ENCODE data around the gene SPIRE2. TPM values are rescaled to one million over a fixed set of nuclear protein-coding genes. Genes with fewer than 3 reads are reported as not detected.

The SPIRE2 gene
- total and polyA plus RNA-seq, 2 of the 13 experiments (the other 11 are each of a cell fraction or from before 2014, with no cell fraction given) = 13.3 to 37.5 TPM

DNA sequence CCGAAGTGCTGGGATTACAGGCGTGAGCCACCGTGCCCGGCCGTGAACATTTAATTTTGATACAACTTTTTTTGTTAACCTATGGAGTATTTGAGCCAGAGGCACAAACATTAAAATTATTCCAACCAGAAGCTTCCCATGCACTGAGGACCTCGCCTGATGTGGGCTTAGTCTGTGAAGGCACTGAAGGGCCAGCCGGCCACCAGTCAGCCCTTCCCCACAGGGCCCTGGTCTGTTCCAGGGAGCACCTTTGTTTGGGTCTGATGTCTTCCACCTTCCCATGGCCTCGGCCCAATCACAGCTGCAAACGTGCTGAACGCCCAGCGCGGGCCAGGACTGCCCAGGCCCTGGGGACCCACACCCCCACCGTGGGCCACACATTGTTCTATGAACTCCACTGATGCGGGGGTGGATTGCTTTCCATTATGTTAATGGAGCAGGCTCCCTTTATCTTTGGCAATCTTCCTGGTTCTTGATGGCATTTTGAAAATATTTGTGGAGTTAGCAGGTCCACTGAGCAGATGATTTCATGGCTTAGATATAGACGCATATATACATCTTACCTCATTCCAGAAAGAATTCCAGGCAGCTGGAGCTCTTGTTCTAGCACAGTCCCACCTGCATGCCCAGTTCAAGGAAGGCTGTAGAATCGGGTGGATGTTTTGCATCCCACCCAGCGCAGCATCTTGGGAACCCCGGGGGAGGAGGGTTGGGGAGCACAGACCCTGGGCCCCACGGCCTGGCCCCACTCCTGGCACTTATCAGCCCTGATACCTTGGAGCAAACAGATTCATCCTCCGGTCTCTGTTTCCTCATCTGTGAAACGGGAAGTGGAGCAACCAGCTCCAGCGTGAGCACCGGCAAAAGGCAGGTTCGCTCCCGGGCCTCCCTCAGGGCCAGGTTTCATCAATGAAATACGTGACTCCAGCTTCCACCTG lies 14.5 kb downstream of the SPIRE2 start (continued):
- no peak for TF ChIP-seq NR2F1 (CRISPR knock-in tag; IDR thresholded peaks at IDR 0.05)
- TF ChIP-seq ZNF678 (CRISPR knock-in tag; IDR thresholded peaks at IDR 0.05) = no peak
- TF ChIP-seq POLR2AphosphoS5 (IDR thresholded peaks at IDR 0.05; ENCODE audit: low read depth, low read length) = peak; percentile 18
- no peak for TF ChIP-seq RARG (CRISPR knock-in tag; IDR thresholded peaks at IDR 0.05; ENCODE audit: low read depth)
- peak; percentile 40; the same call in 1 of the 2 replicates for TF ChIP-seq SPEN (CRISPR knock-in tag; IDR thresholded peaks at IDR 0.05; ENCODE audit: low read depth)
- no peak for TF ChIP-seq ZNF24 (IDR thresholded peaks at IDR 0.05)
- TF ChIP-seq, protein P1, sequence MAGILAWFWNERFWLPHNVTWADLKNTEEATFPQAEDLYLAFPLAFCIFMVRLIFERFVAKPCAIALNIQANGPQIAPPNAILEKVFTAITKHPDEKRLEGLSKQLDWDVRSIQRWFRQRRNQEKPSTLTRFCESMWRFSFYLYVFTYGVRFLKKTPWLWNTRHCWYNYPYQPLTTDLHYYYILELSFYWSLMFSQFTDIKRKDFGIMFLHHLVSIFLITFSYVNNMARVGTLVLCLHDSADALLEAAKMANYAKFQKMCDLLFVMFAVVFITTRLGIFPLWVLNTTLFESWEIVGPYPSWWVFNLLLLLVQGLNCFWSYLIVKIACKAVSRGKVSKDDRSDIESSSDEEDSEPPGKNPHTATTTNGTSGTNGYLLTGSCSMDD (CRISPR knock-in tag; IDR thresholded peaks at IDR 0.05) = no peak
- TF ChIP-seq, protein P2, sequence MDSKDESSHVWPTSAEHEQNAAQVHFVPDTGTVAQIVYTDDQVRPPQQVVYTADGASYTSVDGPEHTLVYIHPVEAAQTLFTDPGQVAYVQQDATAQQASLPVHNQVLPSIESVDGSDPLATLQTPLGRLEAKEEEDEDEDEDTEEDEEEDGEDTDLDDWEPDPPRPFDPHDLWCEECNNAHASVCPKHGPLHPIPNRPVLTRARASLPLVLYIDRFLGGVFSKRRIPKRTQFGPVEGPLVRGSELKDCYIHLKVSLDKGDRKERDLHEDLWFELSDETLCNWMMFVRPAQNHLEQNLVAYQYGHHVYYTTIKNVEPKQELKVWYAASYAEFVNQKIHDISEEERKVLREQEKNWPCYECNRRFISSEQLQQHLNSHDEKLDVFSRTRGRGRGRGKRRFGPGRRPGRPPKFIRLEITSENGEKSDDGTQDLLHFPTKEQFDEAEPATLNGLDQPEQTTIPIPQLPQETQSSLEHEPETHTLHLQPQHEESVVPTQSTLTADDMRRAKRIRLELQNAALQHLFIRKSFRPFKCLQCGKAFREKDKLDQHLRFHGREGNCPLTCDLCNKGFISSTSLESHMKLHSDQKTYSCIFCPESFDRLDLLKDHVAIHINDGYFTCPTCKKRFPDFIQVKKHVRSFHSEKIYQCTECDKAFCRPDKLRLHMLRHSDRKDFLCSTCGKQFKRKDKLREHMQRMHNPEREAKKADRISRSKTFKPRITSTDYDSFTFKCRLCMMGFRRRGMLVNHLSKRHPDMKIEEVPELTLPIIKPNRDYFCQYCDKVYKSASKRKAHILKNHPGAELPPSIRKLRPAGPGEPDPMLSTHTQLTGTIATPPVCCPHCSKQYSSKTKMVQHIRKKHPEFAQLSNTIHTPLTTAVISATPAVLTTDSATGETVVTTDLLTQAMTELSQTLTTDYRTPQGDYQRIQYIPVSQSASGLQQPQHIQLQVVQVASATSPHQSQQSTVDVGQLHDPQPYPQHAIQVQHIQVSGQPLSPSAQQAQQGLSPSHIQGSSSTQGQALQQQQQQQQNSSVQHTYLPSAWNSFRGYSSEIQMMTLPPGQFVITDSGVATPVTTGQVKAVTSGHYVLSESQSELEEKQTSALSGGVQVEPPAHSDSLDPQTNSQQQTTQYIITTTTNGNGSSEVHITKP (CRISPR knock-in tag; IDR thresholded peaks at IDR 0.05; ENCODE audit: low read depth) = 0 out of 2 replicates have a peak, but pooled peaks have one; percentile 19
- no peak for TF ChIP-seq ZNF552 (CRISPR knock-in tag; IDR thresholded peaks at IDR 0.05; ENCODE audit: borderline replicate concordance)
- TF ChIP-seq KLF9 (CRISPR knock-in tag; IDR thresholded peaks at IDR 0.05; ENCODE audit: low read depth) = no peak
- TF ChIP-seq, protein P3, sequence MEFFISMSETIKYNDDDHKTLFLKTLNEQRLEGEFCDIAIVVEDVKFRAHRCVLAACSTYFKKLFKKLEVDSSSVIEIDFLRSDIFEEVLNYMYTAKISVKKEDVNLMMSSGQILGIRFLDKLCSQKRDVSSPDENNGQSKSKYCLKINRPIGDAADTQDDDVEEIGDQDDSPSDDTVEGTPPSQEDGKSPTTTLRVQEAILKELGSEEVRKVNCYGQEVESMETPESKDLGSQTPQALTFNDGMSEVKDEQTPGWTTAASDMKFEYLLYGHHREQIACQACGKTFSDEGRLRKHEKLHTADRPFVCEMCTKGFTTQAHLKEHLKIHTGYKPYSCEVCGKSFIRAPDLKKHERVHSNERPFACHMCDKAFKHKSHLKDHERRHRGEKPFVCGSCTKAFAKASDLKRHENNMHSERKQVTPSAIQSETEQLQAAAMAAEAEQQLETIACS (CRISPR knock-in tag; IDR thresholded peaks at IDR 0.05) = no peak
- no peak for TF ChIP-seq ZNF256 (CRISPR knock-in tag; conservative IDR thresholded peaks at IDR 0.05)
- no peak for TF ChIP-seq SRSF1 (optimal IDR thresholded peaks at IDR 0.05; ENCODE audit: low read depth, low read length)
- TF ChIP-seq, protein P4, sequence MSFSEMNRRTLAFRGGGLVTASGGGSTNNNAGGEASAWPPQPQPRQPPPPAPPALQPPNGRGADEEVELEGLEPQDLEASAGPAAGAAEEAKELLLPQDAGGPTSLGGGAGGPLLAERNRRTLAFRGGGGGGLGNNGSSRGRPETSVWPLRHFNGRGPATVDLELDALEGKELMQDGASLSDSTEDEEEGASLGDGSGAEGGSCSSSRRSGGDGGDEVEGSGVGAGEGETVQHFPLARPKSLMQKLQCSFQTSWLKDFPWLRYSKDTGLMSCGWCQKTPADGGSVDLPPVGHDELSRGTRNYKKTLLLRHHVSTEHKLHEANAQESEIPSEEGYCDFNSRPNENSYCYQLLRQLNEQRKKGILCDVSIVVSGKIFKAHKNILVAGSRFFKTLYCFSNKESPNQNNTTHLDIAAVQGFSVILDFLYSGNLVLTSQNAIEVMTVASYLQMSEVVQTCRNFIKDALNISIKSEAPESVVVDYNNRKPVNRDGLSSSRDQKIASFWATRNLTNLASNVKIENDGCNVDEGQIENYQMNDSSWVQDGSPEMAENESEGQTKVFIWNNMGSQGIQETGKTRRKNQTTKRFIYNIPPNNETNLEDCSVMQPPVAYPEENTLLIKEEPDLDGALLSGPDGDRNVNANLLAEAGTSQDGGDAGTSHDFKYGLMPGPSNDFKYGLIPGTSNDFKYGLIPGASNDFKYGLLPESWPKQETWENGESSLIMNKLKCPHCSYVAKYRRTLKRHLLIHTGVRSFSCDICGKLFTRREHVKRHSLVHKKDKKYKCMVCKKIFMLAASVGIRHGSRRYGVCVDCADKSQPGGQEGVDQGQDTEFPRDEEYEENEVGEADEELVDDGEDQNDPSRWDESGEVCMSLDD (CRISPR knock-in tag; IDR thresholded peaks at IDR 0.05; ENCODE audit: borderline replicate concordance) = no peak
- TF ChIP-seq POLR2G (IDR thresholded peaks at IDR 0.05; ENCODE audit: low read depth, low read length) = no peak
- peak; percentile 24; the same call in 1 of the 2 replicates for TF ChIP-seq FOXC1 (CRISPR knock-in tag; IDR thresholded peaks at IDR 0.05; ENCODE audit: borderline replicate concordance)
- TF ChIP-seq, protein P5, sequence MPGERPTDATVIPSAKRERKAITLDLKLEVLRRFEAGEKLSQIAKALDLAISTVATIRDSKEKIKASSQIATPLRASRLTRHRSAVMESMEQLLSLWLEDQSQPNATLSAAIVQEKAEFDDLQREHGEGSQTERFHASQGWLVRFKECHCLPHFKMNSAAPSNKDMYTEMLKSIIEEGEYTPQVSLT (CRISPR knock-in tag; IDR thresholded peaks at IDR 0.05; ENCODE audit: borderline replicate concordance, low read depth) = no peak
- peak; percentile 22; the same call in 1 of the 2 replicates for TF ChIP-seq ETV5 (CRISPR knock-in tag; IDR thresholded peaks at IDR 0.05; ENCODE audit: borderline replicate concordance)

Measured in HepG2 (cell line).